NOMO-1 treated with dmso at 0.1 percent for 144 hours (cell line): ENCODE measurements around the gene TEX30.

Source experiments
- DNase-seq: peaks from one replicate; lab custom pipeline; 2025; ENCODE audit not compliant: unreplicated experiment; lab: John Stamatoyannopoulos, UW

The TEX30 gene

GRCh38 chr13:102718746-102719145 is 54.8 kb downstream of the TEX30 start:
- DNase-seq: no peak
